Measurements from ENCODE around the gene NSL1.

- TF ChIP-seq CTCF (IDR thresholded peaks at IDR 0.05): no peak
- no peak for TF ChIP-seq POLR2A (IDR thresholded peaks at IDR 0.05)
- TF ChIP-seq EP300 (IDR thresholded peaks at IDR 0.05): no peak
- TF ChIP-seq POLR2AphosphoS5 (IDR thresholded peaks at IDR 0.05): no peak
These were observed 81.0 kb downstream of the NSL1 start for GRCh38 chr1:212710566-212710965.
